ENCODE data around the gene LRRK1.
A peak's percentile ranks its signal among the peaks of the same experiment; 100 is the strongest.

Gene LRRK1

DNA sequence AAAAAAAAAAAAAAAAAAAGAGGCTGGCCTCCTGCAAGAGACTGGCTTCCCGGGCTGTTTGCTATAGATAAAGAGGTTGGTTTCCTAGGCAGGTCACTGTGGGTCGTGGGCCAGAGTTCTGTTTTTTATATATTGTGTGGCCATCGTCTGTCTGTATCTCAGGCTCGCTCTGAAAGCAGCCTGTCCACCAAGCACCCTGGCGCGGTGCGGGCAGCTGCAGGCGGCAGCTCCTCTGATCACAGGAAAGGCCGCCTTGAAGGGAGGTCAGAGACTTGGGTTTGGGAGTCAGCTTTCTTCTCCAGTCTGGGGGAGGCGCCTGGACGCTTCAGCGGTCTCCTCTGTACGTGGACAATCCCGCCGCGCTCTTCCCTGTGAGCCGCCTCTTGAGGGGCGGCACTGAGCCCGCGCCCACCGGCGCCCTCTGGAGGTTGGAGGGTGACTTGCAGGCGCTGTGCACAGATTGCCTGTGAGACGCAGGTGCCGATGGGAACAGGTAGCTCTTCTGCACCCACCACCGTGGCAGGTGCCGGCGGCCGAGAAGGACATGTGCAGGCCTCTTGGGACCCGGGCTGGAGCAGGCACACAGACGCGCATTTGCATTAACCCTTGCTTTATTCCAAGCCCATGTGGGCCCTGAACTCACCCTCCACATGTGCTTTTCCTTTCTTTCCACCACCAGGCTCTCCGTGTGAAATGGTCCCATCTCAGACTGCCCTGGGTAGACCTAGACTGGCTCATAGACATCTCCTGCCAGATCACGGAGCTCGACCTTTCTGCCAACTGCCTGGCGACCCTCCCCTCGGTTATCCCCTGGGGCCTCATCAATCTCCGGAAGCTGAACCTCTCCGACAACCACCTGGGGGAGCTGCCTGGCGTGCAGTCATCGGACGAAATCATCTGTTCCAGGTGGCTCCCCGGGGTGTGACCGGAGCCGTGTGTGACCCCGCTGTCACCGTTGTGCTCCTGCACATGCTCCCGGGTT lies 89.3 kb downstream of the LRRK1 start:
- DNase-seq = peak; percentile 81

DNA sequence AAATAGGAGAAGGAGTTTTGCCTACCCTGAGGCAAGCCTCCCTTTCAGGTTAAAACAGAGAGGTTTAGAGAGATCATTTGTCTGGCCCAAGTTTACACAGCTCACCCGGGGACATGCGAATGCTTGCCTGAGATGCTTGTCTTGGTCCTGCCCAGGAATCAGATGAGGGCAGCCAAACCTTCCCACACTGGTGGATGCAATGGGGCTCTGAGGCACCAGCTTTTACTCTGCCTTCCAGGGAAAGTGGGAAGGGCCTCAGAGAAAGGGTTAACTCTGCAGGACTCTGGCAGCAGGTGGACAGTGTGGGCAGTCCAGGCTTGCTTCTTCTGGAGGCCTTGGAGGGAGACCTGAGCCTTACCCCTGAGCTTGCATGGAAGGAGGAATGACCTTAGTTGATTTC lies 90.0 kb downstream of the LRRK1 start:
- DNase-seq = no peak

DNA sequence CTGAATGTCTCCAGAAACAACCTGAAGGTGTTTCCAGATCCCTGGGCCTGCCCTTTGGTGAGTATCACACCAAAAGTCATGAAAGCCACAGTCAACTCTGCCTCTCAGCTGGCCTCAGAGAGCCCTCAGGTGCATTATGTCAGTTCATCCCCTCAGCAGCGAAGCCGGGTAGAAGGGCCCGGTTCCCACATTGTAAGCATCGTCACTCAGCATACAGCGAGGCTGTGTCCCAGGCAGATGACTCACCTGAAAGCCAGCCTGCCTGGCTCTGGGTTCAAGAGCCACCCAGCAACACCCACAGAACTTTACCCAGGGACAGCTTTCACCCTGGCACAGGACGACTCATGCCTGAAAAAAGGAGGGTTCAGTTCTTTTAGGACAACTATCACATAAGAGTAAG lies 91.6 kb downstream of the LRRK1 start:
- no peak for DNase-seq

DNA sequence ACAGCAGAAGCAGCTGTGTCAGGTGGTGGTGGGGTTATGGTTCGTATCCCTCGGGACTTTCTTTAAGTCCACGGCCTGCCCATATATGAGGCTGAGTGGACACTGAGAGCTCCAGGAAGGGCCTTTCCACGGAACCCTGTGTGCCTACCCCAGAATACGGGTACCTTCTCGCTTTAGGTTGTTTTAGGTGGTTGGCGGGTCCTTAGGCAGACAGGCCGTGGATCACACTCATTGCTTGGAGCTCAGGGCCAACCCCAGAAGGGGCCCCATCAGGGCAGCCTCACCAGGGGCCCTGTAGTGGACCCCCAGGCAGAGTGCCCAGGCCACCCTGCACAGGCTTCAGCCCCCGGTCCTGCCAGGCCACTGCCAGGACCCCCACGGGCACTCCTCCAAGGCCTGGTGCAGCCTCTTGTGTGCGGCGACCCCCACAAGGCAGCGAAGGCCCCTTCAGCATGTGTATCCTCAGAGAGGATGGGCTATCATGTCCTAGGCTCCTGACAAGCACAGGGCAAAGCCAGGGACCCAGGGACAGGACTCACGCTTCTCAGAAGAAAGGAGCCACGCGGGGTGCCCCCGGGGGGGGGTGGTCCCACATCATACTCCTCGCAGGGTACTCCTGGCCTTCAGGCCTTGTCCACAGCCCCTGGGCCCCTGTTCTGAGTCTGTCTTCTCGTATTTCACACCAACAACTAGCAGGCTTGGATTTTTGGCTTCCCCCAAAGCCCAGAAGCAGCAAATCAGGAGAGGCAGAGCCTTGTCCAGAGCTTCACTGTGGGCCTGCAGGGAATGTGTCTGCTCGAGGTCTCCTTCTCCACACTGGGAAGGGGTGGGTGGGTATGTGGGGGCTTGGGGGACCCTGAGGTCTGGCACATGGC lies 93.4 kb downstream of the LRRK1 start:
- DNase-seq = no peak

DNA sequence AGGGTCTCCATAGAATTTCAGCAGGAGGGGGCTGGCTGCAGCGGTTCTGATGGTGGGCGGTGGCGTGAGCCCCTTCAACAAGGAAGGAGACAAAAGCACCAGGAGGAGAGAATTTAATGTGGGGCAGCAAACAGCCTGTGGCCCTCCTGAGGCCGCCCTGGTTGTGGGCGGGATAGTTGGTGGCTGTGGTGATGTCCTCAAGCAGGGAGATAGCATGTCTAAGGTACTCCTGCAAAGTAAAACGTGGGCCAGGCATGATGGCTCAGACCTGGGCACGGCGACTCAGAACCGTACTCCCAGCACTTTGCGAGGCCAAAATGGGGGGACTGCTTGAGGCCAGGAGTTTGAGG lies 94.0 kb downstream of the LRRK1 start:
- DNase-seq = no peak

DNA sequence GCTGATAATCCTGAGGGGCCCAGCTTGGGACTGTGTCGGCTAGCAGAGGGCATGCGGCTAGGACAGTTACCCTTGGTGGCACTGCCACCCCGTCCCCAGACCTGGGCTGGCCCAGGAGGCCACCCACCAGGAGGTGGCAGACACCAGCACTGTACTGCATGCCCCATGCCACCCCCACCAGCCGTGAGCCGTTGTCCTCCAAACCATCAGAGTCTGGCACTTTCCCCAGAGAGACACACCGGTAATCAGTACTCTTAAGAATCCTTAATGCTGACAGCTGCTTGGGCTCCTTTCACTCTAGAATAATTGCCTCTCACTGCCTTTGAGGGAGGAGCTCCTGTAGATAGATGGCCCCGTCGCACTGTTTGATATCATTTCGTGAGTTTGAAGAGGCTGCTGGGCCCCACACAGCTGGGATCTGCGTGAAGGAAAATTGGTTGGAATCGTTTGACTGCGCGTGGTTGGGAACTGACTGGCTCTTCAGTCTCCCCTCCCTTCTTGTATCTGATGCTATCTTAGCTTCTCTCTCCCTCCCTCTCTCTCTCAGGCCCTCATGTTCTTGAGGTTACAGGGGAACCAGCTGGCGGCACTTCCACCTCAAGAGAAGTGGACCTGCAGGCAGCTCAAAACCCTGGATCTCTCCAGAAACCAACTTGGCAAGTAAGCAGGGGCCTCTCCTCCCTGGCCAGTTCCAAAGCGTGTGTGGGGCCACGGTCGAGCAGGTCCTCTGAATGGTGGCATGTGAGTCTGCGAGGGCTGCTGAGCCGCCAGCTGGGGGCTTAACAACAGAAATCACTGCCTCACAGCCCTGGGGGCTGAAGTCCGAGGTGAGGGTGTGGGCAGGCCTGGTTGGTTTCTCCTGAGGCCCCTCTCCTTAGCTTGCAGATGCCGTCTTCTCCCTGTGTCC lies 94.9 kb downstream of the LRRK1 start:
- no peak for DNase-seq

DNA sequence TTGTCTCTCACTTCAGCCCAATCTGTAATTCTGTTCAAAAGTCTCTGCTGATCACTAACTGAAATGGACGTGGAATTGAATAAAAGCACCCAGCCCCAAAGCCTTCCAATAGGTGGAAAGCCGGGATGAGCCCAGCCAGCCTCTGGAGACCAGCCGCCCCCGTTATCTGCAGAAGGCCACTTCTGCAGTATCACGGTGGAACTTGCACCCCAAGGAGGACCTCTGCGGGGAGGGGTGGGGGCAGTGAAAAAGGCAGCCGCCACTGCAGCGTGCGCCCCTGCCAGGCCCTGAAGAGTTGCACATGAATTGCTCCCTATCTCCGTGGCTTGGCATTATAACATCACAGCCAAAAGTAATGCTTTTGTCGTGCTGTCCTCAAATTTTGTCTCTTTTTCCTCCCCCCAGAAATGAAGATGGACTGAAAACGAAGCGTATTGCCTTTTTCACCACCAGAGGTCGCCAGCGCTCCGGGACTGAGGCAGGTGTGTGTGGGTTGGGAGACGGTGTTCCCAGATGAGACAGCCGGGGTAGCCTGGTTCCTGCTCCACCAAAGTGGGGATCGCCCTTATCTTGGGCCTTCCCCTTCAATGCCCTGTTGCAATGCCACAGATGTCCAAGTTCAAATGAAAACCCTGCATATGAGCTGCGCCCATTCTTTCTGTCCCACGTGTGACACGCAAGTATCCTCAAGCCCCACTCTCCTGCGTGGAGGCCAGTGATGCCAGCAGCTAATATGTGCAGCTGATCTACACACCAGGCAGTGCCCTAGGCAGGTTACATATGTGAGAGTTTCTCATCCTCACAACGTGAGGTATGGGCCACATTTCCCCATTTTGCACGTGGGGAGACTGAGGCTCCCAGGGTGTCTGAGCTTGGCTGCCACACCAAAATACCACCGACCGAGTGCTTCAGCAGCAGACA lies 96.0 kb downstream of the LRRK1 start:
- DNase-seq = peak; percentile 36

DNA sequence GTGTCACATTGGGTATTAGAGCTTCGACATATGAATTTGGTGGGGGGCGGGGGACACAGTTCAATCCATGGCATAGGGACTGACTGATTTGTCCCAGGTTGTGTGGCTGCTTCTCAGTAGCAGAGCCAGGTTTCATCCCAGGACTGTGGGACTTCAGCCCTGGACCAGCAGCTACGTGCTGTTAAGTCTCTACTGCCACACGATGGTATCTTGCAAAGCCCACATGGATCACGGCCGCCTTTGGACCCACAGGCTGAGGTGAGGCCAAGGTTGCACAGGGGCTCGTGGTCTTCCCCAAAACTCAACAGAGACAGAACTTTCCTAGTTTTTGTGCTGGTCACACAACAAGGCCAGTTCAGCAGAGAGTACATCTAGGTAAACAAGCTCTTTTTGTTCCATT lies 97.4 kb downstream of the LRRK1 start:
- no peak for DNase-seq

DNA sequence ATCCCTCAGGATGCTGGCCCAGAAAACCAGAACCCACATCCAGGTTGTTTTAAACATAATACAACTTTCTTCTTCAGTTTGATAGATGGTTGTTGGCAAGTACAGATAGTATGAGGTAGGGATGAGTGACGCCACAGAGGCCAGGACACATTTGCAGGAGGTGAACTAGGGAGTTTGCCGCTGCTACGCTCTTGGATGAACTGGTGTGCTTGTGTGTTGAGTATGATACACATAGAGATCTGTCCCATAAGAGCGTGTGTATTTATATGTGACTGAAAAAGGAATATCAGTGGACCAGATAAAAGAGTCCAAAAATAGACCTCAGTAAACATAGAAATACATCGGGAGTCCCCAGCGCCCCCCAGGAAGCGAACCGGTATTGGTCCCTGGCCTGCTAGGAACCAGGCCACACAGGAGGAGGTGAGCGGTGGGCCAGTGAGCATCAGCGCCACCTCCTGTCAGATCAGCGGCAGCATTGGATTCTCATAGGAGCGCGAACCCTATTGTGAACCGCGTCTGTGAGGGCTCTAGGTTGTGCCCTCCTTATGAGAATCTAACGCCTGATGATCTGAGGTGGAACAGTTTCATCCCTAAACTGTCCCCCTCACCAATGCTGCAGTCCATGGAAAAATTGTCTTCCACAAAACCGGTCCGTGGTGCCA lies 98.1 kb downstream of the LRRK1 start:
- no peak for DNase-seq

DNA sequence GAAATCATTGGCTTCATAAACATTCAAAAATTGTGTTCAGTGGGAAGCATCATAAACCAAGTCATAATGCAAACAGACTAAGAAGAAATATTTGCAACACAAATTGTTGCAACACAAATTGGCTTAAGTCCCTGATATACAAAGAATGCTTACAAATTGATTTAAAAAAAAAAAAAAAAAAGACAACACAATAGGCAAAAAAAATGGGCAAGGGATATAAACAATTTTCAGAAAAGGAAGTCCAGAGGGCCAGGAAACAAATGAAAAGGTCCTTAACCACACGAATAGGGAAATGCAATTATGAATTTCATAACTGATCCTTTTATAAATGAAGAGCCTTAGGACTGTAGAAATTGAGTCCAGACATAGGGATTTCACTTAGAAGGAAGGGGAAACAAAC lies 98.9 kb downstream of the LRRK1 start:
- DNase-seq = no peak

DNA sequence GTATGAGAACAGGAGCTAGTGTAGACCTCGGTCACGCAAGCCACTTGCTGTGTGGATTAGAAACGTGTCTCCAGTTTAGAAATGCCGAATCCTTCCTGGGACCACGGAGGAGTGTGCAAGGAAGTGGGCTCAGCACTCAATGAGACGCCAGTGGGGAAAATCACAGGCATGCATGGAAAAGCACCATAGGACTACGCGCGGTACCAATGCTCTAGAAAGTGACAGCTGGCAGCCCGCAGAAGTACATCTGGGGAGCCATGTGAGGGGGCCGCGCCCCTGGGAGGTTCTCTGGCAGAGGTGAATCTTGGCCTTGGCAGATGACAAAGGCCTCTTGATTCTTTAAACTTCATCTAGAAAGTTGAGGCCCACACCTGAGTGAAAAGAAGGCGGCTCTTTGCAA lies 99.3 kb downstream of the LRRK1 start:
- no peak for DNase-seq

DNA sequence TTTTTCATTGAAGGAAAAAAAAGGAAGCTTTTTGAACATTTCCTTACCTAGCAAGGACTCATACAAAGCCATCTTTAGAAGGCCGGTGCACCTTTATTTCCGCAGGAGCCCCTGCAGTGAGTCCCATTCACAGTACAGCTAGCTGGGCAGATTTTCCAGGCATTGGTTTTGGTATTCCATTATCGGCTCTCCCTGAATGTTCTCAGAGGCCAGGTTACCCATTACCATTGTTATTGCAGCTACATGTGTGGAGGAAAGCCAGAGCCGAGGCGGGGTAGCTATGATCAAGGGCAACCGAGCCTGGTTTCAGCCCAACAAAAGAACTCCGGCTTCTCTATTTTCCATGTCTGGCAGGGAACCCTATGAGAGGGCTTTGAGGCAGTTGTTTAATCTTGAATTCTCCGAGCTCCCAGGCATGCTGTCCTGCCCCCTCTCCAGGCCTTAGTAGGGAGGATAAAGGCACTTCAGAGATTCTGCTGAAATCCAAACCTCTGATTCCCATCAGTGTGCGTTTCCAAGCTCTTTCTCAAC lies 100.3 kb downstream of the LRRK1 start:
- no peak for DNase-seq

DNA sequence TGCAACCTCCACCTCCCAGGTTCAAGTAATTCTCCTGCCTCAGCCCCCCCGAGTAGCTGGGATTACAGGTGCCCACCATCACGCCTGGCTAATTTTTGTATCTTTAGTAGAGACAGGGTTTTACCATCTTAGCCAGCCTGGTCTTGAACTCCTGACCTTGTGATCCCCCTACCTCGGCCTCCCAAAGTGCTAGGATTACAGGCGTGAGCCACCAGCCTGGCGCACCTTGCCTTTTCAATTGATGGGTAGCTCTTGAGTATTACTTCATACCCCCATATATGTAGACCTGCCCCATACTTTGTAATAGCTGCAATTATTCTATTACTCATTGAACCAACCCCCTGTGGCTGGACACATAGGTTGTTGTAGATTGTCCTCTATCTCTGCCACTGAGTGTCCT lies 101.3 kb downstream of the LRRK1 start:
- DNase-seq = no peak

DNA sequence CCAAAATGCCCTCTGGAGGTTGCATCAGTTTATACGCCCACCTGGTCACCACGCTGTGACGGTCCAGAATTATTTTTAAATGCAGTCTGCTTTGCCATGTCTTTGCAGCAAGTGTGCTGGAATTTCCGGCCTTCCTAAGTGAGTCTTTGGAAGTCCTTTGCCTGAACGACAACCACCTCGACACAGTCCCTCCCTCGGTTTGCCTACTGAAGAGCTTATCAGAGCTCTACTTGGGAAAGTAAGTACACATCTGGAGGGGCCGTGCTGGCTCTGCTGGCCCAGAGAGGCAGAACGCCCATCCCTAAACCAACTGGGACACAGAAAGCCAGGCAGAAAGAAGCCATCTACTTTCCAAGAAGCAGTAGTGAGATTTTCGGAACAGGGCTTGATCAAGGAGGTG lies 101.8 kb downstream of the LRRK1 start:
- DNase-seq = no peak

DNA sequence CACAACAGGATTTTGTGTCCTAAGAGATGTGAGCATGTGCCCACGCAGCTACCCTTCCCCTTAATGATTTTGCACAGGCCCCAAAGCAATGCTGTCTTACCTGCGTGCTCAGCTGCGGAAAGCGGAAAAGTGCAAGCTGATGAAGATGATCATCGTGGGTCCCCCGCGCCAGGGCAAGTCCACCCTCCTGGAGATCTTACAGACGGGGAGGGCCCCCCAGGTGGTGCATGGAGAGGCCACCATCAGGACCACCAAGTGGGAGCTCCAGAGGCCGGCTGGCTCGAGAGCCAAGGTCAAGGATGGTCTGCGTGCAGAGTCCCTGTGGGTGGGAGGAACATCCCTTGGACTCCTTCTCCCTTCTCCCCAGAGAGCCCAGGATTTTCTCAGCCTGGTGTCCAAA lies 103.1 kb downstream of the LRRK1 start:
- DNase-seq = no peak

DNA sequence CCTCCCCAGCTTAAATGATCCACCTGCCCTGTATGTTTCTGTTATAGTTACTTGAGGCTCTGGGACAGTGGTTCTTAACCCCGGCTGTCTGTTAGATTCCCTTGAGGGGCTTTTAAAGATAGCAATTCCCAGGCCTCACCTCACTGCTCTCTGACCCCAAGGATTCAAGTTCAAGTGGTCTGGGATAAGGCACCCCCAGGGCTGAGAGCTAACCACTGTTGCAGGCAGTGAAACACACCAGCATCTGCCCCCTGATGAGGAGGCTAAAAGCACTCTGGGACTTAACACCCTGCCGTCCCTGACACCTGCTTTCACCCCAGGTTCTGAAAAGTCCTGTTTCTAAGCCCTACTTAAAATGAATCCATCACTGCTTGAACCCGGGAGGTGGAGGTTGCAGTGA lies 103.7 kb downstream of the LRRK1 start:
- DNase-seq = no peak

DNA sequence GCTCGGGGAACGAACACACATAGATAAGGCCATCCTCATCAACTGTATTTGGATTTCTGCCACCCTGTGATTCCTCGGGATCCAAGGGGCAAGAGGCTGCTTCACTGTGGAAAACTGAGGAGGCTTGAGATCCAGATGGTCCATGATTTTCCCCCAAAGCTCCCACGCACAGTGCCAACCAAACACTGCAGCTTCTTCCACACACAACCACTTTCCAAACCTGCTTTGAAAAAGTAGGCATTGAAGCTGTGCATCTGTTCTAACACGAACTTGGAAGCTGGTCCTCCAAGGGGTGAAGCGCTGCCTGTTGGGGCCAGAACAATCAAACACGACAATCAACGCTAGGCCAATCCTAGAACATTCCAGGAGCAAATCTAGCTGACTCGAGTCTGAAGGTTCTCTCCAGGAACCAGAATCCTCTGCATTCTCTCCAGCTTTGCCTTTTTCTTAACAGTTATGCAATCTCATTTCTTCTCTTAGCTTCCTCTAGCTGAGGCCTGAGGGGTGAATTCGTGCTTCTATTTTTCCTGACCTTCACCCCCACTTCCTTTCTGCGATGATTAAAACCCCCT lies 104.4 kb downstream of the LRRK1 start:
- no peak for DNase-seq

DNA sequence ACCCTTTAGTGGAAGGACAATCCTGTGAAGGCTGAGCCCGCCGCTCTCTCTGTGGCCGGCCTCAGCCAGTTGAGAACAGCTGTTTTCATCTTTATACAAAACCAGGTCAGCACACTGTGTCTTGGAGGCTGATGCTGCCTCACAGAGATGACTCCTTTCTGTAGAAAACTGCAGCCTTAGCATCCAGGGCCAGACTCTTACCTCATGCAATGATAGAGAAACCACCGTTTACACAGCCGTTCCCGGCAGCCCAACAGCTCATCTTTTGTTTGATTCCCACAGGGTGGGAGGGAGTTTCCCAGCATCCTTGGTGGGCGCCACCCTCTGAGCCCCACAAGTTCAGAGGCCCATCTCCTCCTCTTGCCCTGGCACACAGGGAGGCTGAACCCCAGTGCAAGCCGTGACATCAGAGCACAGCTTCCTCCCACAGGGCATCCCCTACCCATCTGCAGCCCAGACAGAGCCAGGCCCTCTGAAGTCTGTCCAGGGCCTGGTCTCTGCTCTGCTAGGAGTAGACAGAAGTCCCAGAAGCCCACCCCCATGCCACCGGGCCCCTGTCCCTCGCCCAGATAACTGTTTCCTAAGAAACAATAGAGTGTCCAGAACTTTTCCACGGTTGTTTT lies 105.0 kb downstream of the LRRK1 start:
- no peak for DNase-seq

DNA sequence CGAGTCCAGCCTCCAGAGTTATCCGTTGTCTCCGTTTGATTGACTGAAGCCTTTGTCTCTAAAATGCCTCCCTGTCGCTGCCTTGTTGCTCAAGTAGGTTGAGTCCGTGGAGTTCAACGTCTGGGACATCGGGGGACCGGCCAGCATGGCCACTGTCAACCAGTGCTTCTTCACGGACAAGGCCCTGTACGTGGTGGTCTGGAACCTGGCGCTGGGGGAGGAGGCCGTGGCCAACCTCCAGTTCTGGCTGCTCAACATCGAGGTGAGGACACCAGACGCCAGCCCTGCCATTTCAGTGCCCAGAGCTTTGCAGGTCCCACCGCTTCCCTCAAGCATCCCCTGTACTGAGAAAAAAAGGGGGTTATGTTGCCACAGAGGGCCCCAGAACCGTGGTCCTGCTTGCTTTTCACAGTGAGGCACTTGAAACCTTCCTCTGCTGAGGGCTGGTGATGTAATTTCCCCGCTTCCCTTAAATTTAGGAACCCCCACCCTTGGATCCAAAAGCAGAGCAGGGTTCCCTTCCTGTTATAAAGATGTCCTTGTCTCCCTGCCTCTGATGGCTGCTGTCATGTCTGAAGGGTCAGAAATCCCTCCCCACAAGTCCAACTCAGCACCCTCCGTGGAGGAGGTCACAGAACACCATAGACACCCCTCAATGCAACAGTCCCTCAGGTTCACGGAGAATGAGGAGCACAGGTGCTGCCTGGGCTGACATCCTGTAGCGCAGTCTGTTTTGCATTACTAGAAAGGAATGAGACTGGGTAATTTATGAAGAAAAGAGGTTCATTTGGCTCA lies 105.7 kb downstream of the LRRK1 start:
- DNase-seq = no peak
